HG03342 (cell line): ENCODE measurements around the gene ZNF366.

Experiments
- ATAC-seq: cut with Tn5 transposase; IDR thresholded peaks from one replicate; pipeline ENCODE4 v1.9.1; 2021; ENCODE audit warnings: mild to moderate bottlenecking, moderate library complexity; ENCODE audit not compliant: unreplicated experiment

Gene ZNF366

DNA sequence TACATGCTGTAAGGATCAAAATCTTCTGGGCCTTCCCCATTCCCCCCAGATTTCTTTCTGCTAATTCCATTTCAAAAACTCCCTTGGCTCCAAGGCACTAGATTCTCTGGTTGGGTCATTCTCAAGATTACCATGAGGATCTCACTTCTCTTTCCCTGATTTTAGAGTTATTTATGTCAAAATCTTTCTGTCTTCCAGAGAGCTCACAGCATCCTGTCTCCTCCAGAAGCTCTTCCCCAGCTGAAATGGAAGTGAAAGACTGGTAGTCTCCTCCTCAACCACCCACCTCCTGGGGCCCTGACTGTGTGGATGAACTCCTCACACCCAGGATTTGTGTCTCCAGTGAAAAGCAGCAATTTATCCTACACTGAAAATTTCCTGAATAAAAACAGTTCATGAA is 11.9 kb upstream of the ZNF366 start:
- no peak for ATAC-seq

GRCh38 chr5:72518001-72518683 is 10.9 kb upstream of the ZNF366 start:
- ATAC-seq = no peak

DNA sequence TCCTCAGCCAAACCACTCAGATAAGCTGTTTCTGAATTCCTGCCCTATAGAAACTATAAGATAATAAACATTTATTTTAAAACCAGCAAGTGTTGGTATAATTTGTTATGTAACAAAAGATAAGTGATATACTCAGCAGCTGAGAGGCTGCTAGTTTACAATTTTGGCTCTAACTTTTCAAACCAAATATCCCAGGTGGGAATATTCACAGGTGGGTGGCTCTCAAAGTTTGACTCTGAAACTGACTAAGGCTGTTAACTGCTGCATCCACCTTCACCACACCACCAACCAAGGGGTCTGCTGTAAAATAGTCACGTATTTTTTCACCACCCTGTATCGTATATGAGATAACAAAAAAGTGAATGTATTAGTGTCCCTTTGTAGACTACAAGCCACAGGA is 9.7 kb upstream of the ZNF366 start:
- ATAC-seq = no peak

DNA sequence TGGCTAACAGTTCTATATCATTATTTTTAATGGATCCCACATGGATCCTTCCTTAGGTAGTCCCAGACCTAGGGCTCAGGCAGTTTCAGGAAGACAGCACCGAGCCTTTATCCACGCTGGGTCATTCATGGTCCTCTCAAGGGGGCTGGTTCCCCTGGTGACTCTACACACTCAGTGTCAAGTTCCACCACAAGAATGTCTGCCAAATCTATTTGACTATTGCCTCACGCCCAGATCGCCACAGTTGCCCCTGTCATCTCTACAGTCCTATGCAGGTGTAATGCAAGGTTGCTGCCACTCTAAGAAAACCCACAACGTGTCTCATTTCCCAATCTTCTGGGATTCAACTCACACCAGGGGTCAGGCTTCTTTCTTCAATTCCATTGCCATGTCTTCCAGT is 8.0 kb upstream of the ZNF366 start:
- no peak for ATAC-seq

- no peak for ATAC-seq
These were observed 5.3 kb upstream of the ZNF366 start for GRCh38 chr5:72512593-72512860.

- no peak for ATAC-seq
These were observed 4.8 kb upstream of the ZNF366 start for GRCh38 chr5:72511774-72512592.

DNA sequence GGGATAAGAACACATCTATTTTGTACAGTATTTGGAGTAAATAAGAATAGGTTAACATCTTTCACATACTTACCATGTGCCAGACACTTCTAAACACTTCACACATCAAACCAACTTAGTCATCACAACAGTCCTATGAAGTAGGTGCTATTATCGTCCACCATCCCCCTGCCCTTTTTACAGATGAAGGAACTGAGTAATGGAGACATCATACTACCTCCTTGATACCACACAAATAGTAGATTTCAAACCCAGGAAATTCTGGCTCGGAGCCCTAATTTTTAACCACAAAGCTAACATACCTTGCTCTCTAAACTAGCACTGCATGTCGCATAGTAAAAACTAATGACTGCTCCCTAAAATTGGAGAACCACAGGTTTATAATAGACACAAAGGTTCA is 4.2 kb upstream of the ZNF366 start:
- no peak for ATAC-seq

DNA sequence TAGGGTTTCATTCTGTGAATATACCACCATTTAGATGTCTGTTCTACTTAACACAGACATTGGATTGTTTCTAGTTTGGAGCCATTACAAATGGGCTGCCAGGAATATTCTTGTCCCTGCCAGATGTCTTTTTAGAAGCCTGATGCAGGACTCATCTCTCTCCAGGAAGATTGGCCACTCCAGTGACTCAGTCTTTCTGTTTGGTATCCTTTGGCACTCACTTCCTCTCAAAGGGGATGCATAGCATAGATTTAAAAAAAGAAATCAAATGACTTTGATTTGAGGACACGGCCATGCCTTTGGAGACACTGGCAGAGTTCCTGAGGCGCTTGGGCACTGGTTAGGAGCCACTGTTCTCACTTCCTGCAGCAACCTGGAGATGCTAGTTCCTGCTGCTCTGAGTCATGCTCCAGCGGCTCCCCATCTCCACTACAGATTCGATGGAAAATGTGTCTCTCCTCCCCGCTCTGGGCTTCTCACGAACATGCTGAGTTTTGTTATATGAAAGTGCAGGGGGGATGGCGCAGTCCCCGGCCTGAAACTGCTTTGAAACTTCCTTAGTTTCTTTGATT is 3.5 kb upstream of the ZNF366 start:
- ATAC-seq = no peak

DNA sequence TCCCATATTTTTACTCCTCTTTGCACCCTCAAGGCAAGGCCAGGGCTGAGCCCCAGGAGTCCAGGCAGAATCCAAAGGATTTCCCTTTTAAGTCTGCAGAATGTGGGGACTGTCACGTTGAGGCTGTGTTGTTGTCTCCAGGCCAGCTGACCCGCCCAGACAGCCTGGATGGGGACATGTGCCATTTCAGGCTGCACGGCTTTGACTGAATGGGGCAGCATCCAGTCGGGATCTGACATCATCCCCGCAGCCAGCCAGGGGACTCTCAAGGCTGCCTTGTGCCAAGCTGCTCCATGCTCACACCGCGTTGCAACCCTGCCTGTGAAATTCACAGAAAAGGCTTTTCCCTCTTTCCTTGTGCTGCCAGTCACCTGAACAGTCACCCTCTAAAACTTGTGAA is 2.2 kb upstream of the ZNF366 start:
- ATAC-seq = no peak

- peak; percentile 96 for ATAC-seq
These were observed 1.3 kb upstream of the ZNF366 start for GRCh38 chr5:72508241-72509170.

DNA sequence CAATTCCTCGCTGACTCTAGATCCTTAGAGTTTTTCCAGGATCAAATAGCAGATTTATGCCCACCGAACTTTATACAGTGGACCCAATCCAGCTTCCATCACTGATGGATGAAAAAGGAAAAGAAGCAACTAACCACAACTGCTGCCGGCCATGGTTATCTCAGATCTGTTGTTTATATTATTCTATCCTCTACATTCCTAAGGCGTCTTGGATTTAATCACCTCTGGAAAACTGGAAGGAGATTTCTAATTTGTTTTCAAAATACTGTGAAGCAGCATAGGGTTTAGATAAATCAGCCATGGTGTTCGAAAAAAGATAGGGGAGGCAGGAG is 663 bp upstream of the ZNF366 start:
- ATAC-seq = no peak

DNA sequence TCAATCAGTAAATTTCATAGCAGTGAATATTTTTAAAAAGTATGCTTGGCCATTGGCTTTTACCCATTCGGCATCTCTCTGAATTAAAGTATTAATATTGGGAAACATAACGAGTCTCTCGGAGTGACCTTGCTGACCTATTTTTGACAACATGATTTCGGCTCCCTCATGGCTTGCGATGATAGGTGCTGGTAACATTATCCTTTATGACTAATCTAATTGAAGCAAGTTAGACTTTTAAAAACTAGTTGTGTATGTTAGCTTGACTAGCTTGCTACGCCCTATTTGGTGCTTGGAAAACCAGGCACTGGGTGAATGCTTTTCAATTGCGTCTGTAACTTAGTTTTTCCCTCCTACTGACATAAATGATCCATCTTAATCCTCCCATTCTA is 1.1 kb downstream of the ZNF366 start:
- ATAC-seq = no peak

DNA sequence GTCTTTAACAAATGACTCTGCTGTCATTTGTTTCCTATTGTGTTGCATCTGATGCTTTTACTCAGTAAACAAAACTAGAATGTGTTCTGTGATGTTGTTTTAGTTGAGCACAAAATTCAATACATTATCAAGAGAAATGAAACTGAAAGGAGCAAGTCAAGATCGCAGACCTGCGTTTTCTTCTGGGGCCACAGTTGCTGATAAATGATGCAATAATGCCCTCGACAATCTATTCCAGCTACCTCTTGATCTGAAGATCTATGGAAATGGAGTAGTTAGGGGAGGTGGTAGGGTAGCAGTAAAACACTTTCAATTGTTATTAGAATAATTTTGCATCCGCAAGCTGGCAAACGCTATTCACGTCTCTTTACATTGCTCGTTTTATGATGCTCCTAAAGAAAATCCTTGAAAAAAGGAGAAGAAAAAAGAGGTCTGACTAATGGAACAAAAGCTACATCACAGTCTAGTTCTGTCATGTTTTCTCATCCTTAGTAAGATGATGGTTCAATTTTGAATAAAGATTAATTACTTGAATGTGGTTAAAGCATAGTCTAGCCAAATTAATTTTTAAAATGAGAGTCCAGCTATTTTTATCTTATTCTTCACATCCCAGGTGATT is 1.6 kb downstream of the ZNF366 start:
- ATAC-seq = no peak

- no peak for ATAC-seq
These were observed 2.2 kb downstream of the ZNF366 start for GRCh38 chr5:72505016-72505415.

- no peak for ATAC-seq
These were observed 3.2 kb downstream of the ZNF366 start for GRCh38 chr5:72503888-72504491.

DNA sequence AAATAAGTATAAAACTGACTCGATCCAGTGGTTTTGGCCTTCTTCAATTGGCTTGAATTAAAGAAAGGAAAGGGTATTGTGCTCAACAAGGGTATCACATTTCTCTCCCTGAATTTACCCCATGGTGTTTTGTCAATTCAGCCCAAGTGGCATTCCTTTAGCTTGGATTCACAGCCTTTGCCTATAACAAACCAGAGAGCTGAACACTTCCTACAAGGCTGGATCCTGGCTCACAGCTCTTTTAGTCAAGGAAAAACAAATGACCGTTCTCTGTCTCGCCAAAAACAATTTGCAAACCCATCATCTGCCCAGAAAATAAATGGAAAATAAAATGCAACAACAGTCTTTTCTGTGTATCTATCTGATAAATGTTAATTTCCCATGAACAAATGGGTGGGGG is 5.7 kb downstream of the ZNF366 start:
- no peak for ATAC-seq

GRCh38 chr5:72499730-72500129 is 7.5 kb downstream of the ZNF366 start:
- ATAC-seq = no peak

- no peak for ATAC-seq
These were observed 8.1 kb downstream of the ZNF366 start for GRCh38 chr5:72499090-72499489.

GRCh38 chr5:72498284-72498683 is 8.9 kb downstream of the ZNF366 start:
- ATAC-seq = no peak

GRCh38 chr5:72497823-72498222 is 9.4 kb downstream of the ZNF366 start:
- ATAC-seq = no peak

- ATAC-seq = no peak
These were observed 11.8 kb downstream of the ZNF366 start for GRCh38 chr5:72495410-72495809.
